Thoracic aorta (tissue), 2 donors: ENCODE measurements around the gene RIPOR2. TPM values are rescaled to one million over a fixed set of nuclear protein-coding genes. Genes with fewer than 3 reads are reported as not detected.
"Not testable (repeated sequence)": the region's sequence is repeated elsewhere in the genome, so short reads cannot be mapped to it uniquely, and the experiment has no call there.

Source experiments
- ATAC-seq: fragments of 150-250 bp; one replicate; pipeline ENCODE4 v1.8.0; 2017; ENCODE audit warnings: low read depth; ENCODE audit not compliant: insufficient number of reproducible peaks, low FRiP score
- DNase-seq: peaks from one replicate; pipeline ENCODE4 v3.0.0-alpha.2; 2020; ENCODE audit warnings: low spot score
- H3K27ac ChIP-seq, 2 donors: fragments of 200-600 bp; sonication (generic); 1 replicate in 1 of 2; 2 replicates in 1 of 2; pipeline ENCODE4 v1.5.1; 2016; ENCODE audit warnings: mild to moderate bottlenecking in 2 of 2, moderate library complexity in 2 of 2
- H3K27me3 ChIP-seq: fragments of 200-600 bp; sonication (generic); replicated peaks from 2 replicates; pipeline ENCODE4 v1.6.0; 2016; ENCODE audit warnings: mild to moderate bottlenecking; ENCODE audit not compliant: insufficient read depth
- H3K36me3 ChIP-seq: fragments of 200-600 bp; sonication (generic); one replicate; pipeline ENCODE4 v1.5.1; 2016
- H3K4me1 ChIP-seq, 2 donors: fragments of 200-600 bp; sonication (generic); 1 replicate in 1 of 2; 2 replicates in 1 of 2; pipeline versions ENCODE4 v1.5.1 to v1.6.0; 2016; ENCODE audit warnings: low read depth in 2 of 2, mild to moderate bottlenecking in 1 of 2; ENCODE audit not compliant: control insufficient read depth in 1 of 2
- H3K4me3 ChIP-seq: fragments of 200-600 bp; sonication (generic); 2 replicates; pipeline ENCODE4 v1.5.1; 2016; ENCODE audit warnings: mild to moderate bottlenecking
- H3K9me3 ChIP-seq: fragments of 200-600 bp; sonication (generic); 2 replicates; pipeline ENCODE4 v1.5.1; 2016
- total RNA-seq, 2 donors: library from RNA; depleted of rRNA; stranded (reverse); fragments of >200 nt; gene quantifications; one replicate each; pipeline versions ENCODE4 v1.1.0 to v1.2.3, GENCODE V29; 2016
- TF ChIP-seq, protein P1 (sequence below): fragments of 200-600 bp; sonication (generic); IDR thresholded peaks from one replicate; pipeline ENCODE4 v1.5.1; 2019; ENCODE audit warnings: antibody characterized with exemption

The RIPOR2 gene
- total RNA-seq, 2 donors from 2014 or later: 6.0 to 9.9 TPM

DNA sequence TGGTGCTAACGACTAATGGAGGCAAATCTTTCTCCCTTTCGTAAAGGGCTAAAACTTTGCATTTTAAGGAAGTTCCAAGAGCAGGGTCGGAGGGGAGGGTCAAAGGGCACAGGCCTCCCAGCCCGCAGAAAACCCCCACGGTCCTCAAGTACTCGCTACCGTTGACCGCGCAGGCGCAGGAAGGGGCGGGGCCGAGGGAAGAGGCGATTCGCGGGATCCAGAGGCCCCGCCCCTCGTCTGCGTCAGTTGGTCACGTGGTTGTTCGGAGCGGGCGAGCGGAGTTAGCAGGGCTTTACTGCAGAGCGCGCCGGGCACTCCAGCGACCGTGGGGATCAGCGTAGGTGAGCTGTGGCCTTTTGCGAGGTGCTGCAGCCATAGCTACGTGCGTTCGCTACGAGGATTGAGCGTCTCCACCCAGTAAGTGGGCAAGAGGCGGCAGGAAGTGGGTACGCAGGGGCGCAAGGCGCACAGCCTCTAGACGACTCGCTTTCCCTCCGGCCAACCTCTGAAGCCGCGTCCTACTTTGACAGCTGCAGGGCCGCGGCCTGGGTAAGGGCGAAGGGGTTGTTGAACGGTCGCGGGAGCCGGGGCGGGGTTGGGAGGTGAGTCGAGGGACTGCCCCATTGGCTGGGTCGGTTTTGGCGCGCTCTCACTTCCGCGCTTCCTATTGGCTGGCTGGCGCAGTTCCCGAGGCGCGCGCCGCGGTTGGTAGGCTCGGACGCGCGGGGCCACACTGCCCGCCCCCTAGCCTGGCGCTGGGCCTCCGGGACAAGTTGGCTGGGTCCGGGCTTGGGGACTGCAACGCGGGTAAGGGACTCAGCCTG, 160.9 kb downstream of the RIPOR2 start, which contains the start of gene GMNN:
Gene GMNN (plus strand): TSS at position 242 of the 824 bp plus-strand sequence. CDS start 2,310 bp downstream, outside the sequence.
- Histone ChIP-seq H3K4me1 (peaks cover 7 to 8% of the 10 kb centered on the region in 2 donors), H3K9me3 (no peaks in the 10 kb centered on the region), H3K36me3 (no peaks in the 10 kb centered on the region), H3K4me3 (peak within 1 kb of the TSS; percentile 93), H3K27ac (peak within 1 kb of the TSS; percentile 76 to 85), H3K27me3 (no peaks in the 10 kb centered on the region)
- peak; percentile 94 for DNase-seq
- peak; percentile 99 for ATAC-seq
- TF ChIP-seq, protein P1, sequence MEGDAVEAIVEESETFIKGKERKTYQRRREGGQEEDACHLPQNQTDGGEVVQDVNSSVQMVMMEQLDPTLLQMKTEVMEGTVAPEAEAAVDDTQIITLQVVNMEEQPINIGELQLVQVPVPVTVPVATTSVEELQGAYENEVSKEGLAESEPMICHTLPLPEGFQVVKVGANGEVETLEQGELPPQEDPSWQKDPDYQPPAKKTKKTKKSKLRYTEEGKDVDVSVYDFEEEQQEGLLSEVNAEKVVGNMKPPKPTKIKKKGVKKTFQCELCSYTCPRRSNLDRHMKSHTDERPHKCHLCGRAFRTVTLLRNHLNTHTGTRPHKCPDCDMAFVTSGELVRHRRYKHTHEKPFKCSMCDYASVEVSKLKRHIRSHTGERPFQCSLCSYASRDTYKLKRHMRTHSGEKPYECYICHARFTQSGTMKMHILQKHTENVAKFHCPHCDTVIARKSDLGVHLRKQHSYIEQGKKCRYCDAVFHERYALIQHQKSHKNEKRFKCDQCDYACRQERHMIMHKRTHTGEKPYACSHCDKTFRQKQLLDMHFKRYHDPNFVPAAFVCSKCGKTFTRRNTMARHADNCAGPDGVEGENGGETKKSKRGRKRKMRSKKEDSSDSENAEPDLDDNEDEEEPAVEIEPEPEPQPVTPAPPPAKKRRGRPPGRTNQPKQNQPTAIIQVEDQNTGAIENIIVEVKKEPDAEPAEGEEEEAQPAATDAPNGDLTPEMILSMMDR: no peak

DNA sequence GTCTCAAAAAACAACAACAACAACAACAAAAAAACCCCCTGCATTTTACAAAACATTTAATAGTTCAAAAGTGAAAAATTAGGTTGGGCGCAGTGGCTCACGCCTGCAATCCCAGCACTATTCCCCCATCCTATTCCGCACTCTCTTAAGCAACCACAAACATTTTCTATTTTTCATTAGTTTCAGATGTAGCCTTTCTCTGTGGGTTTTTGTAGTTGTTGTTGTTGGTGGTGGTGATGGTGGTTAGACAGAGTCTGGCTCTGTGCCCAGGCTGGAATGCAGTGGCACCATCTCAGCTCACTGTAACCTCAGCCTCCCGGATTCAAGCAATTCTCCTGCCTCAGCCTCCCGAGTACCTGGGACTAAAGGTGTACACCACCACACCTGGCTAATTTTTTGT, 167.4 kb downstream of the RIPOR2 start:
- ATAC-seq: no peak
- TF ChIP-seq, protein P1: no peak

DNA sequence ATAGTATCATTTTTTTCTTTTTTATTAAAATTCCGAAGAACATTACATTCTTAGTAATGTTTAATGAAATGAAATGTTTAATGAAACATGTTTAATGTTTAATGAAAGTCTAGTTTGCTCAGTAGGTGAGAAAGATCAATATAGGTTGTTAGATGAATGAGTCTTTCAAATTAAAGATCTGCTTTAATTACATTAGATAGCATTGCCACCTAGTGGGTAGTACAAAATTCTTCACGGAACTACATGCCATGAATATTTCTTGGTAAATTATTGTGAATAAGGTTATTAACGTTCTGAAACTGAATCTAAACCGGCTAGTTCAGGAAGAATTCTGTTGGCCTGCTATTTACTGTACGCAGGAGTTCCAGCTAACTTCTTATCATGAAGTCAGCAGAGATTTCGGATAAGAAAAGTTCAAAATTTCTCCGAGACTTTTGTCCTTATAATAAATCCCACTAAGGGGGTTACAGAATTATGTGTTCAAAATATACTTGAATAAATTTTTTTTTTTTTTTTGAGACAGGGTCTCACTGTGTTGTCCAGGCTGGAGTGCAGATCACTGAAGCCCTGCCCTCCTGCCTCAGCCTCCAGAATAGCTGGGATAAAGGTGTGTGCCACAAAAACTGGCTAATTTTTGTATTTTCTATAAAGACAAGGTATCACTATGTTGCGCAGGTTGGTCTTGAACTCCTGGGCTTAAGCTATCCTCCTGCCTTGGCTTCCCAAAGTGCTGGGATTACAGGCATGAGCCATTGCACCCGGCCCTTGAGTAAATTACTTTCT, 168.9 kb downstream of the RIPOR2 start:
- ATAC-seq (no peak), DNase-seq (no peak)
- Histone ChIP-seq H3K4me1 (no peaks in the 10 kb centered on the region), H3K27ac (no peak overlapping the region), H3K27me3 (no peaks in the 10 kb centered on the region), H3K4me3 (no peak overlapping the region), H3K36me3 (no peaks in the 10 kb centered on the region), H3K9me3 (no peaks in the 10 kb centered on the region)
- TF ChIP-seq, protein P1: peak; percentile 35

More for the DNA sequence above, 167.4 kb downstream of the RIPOR2 start:
- H3K27ac ChIP-seq: no peak overlapping the region
- H3K9me3 ChIP-seq: no peaks in the 10 kb centered on the region
- H3K4me3 ChIP-seq: no peak overlapping the region
- no peaks in the 10 kb centered on the region for H3K27me3 ChIP-seq
- no peaks in the 10 kb centered on the region for H3K4me1 ChIP-seq
- no peak for DNase-seq
- no peaks in the 10 kb centered on the region for H3K36me3 ChIP-seq

DNA sequence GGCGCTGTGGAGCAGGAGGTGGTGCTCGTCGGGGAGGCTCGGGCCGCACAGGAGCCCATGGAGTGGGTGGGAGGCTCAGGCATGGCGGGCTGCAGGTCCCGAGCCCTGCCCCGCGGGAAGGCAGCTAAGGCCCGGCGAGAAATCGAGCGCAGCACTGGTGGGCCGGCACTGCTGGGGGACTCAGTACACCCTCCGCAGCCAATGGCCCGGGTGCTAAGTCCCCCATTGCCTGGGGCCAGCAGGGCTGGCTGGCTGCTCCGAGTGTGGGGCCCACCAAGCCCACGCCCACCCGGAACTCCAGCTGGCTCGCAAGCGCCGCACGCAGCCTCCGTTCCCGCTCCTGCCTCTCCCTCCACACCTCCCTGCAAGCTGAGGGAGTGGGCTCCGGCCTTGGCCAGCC, 169.8 kb downstream of the RIPOR2 start:
- H3K9me3 ChIP-seq, H3K27ac ChIP-seq, H3K36me3 ChIP-seq, DNase-seq, H3K27me3 ChIP-seq, H3K4me1 ChIP-seq, ATAC-seq, H3K4me3 ChIP-seq: not testable (repeated sequence)

DNA sequence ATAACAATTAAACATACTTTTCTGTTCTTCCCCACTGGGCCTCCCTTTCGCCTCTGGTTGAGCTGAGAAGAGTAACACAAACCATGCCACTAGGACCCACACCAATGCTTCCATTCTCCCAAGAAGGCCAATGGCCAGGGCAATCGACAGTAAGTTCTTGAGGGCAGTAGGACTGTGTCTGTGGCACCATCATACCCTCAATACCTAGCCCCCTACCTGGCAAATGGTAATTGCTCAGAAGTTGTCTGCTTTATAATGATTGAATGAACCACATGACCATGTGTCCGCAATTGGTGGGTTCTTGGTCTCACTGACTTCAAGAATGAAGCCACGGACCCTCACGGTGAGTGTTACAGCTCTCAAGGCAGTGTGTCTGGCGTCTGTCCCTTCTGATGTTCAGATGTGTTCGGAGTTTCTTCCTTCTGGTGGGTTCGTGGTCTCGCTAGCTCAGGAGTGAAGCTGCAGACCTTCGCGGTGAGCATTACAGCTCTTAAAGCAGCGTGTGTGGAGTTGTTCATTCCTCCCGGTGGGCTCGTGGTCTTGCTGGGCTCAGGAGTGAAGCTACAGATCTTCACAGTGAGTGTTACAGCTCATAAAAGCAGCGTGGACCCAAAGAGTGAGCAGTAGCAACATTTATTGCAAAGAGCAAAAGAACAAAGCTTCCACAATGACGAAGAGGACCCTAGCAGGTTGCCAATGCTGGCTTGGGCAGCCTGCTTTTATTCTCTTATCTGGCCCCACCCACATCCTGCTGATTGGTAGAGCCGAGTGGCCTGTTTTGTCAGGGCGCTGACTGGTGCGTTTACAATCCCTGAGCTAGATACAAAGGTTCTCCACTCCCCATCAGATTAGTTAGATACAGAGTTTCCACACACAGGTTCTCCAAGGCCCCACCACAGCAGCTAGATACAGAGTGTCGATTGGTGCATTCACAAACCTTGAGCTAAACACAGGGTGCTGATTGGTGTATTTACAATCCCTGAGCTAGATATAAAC, 170.6 kb downstream of the RIPOR2 start:
- not testable (repeated sequence) for H3K4me3 ChIP-seq, H3K9me3 ChIP-seq, H3K27ac ChIP-seq, H3K27me3 ChIP-seq, H3K36me3 ChIP-seq, DNase-seq, ATAC-seq, H3K4me1 ChIP-seq
